SU-DHL-6 (cell line): ENCODE data around the gene GMFB.
A peak's percentile ranks its signal among the peaks of the same experiment; 100 is the strongest.

Experiments
- H2AFZ ChIP-seq: fragments of 200-600 bp; sonication (generic); 2 replicates; pipeline ENCODE4 v1.6.1; 2014; ENCODE audit warnings: low read depth, mild to moderate bottlenecking, moderate library complexity, mixed read lengths, antibody characterized with exemption, low read length; ENCODE audit not compliant: severe bottlenecking
- H3F3A ChIP-seq: fragments of 200-600 bp; shearing (Covaris generic); 2 replicates; pipeline ENCODE4 v1.6.0; 2016; ENCODE audit warnings: antibody characterized with exemption, mild to moderate bottlenecking; ENCODE audit not compliant: insufficient read depth
- H3K27ac ChIP-seq: fragments of 200-600 bp; sonication (generic); 2 replicates; pipeline ENCODE4 v1.5.1; 2016; ENCODE audit warnings: low read depth, mild to moderate bottlenecking, low read length, moderate library complexity, mixed read lengths
- H3K27me3 ChIP-seq: fragments of 200-600 bp; sonication (generic), shearing (Covaris generic); 2 replicates; pipeline ENCODE4 v1.6.0; 2014; ENCODE audit warnings: mild to moderate bottlenecking, low read length
- H3K36me3 ChIP-seq: fragments of 200-600 bp; sonication (generic); 2 replicates; pipeline ENCODE4 v1.6.1; 2014; ENCODE audit warnings: mild to moderate bottlenecking, low read length, mixed read lengths
- H3K4me2 ChIP-seq: fragments of 300-600, 200-600 bp; shearing (Covaris generic), sonication (generic); 2 replicates; pipeline ENCODE4 v1.6.0; 2014; ENCODE audit warnings: low read length, low read depth, mild to moderate bottlenecking; ENCODE audit not compliant: poor library complexity, severe bottlenecking
- H3K4me3 ChIP-seq: fragments of 200-600 bp; sonication (generic); 2 replicates; pipeline ENCODE4 v1.5.1; 2014; ENCODE audit warnings: antibody characterized with exemption, low read length, mild to moderate bottlenecking, mixed read lengths; ENCODE audit not compliant: insufficient read depth, poor library complexity, severe bottlenecking
- H3K79me2 ChIP-seq: fragments of 200-600 bp; sonication (generic); 2 replicates; pipeline ENCODE4 v1.6.1; 2014; ENCODE audit warnings: mild to moderate bottlenecking, low read length, moderate library complexity; ENCODE audit not compliant: insufficient read depth
- H3K9ac ChIP-seq: fragments of 200-600 bp; sonication (generic); 2 replicates; pipeline ENCODE4 v1.7.0; 2014; ENCODE audit warnings: mild to moderate bottlenecking, low read length
- H3K9me2 ChIP-seq: fragments of 200-600 bp; sonication (generic); replicated peaks from 2 replicates; pipeline ENCODE4 v1.6.1; 2014; ENCODE audit warnings: low read length; ENCODE audit not compliant: insufficient read depth
- H3K9me3 ChIP-seq: fragments of 200-600 bp; sonication (generic); 2 replicates; pipeline ENCODE4 v1.6.1; 2014; ENCODE audit warnings: low read length, mixed read lengths; ENCODE audit not compliant: insufficient read depth
- H4K20me1 ChIP-seq: fragments of 200-600 bp; sonication (generic); 2 replicates; pipeline ENCODE4 v1.6.1; 2014; ENCODE audit warnings: low read depth, mild to moderate bottlenecking, antibody characterized with exemption, low read length, moderate library complexity, mixed read lengths
- CTCF ChIP-seq: fragments of 200-600 bp; sonication (generic); IDR thresholded peaks from one replicate; pipeline ENCODE4 v1.5.1; 2017; ENCODE audit warnings: antibody characterized with exemption, mild to moderate bottlenecking, low read length, moderate library complexity; ENCODE audit not compliant: insufficient read depth, poor library complexity, severe bottlenecking
- EZH2phosphoT487 ChIP-seq: fragments of 200-600 bp; sonication (generic), shearing (Covaris generic); conservative IDR thresholded peaks from 2 replicates; pipeline ENCODE4 v1.6.1; 2018; ENCODE audit warnings: mild to moderate bottlenecking, antibody characterized with exemption, low read length, moderate library complexity, mixed read lengths

GMFB gene

GRCh38 chr14:54532111-54533012 is 43.6 kb upstream of the GMFB start:
- Histone ChIP-seq H3K27me3 (no peaks in the 10 kb centered on the region), H4K20me1 (no peaks in the 10 kb centered on the region), H3K9me3 (no peaks in the 10 kb centered on the region), H3F3A (peaks cover 8% of the 10 kb centered on the region), H3K4me3 (no peak overlapping the region), H3K79me2 (no peaks in the 10 kb centered on the region), H3K36me3 (no peaks in the 10 kb centered on the region), H2AFZ (peak overlapping the region; percentile 37), H3K9me2 (no peaks in the 10 kb centered on the region), H3K27ac (peak overlapping the region; percentile 69), H3K4me2 (peak overlapping the region; percentile 59), H3K9ac (no peak overlapping the region; the same call in 1 of the 2 replicates)
- no peak for TF ChIP-seq EZH2phosphoT487
- TF ChIP-seq CTCF: no peak

GRCh38 chr14:54529811-54530210 is 41.0 kb upstream of the GMFB start:
- Histone ChIP-seq H3K9ac (no peak overlapping the region), H3K36me3 (no peaks in the 10 kb centered on the region), H3K79me2 (no peaks in the 10 kb centered on the region), H4K20me1 (no peaks in the 10 kb centered on the region), H3K27ac (no peak overlapping the region), H2AFZ (no peak overlapping the region), H3F3A (peaks cover 8% of the 10 kb centered on the region), H3K4me3 (no peak overlapping the region), H3K9me2 (no peaks in the 10 kb centered on the region), H3K4me2 (no peak overlapping the region), H3K27me3 (no peaks in the 10 kb centered on the region), H3K9me3 (no peaks in the 10 kb centered on the region)
- no peak for TF ChIP-seq EZH2phosphoT487
- no peak for TF ChIP-seq CTCF

- TF ChIP-seq CTCF (no peak), EZH2phosphoT487 (no peak)
- no peaks in the 10 kb centered on the region for H3K9me2 ChIP-seq
- H4K20me1 ChIP-seq: no peaks in the 10 kb centered on the region
- no peaks in the 10 kb centered on the region for H3K27me3 ChIP-seq
- H3K9ac ChIP-seq: no peak overlapping the region
- no peak overlapping the region for H3K27ac ChIP-seq
- no peak overlapping the region for H2AFZ ChIP-seq
- H3F3A ChIP-seq: peaks cover 8% of the 10 kb centered on the region
- no peaks in the 10 kb centered on the region for H3K79me2 ChIP-seq
- H3K4me3 ChIP-seq: no peak overlapping the region
- H3K36me3 ChIP-seq: peaks cover under 1% of the 10 kb centered on the region; the same call in 1 of the 2 replicates
- no peak overlapping the region for H3K4me2 ChIP-seq
- no peaks in the 10 kb centered on the region for H3K9me3 ChIP-seq
These were observed 40.2 kb upstream of the GMFB start for GRCh38 chr14:54528973-54529372.
